ENCODE results near the gene IL11. TPM values are rescaled to one million over a fixed set of nuclear protein-coding genes. Genes with fewer than 3 reads are reported as not detected.

Gene IL11
- total and polyA plus RNA-seq, 2 of the 13 experiments (the other 11 are each of a cell fraction or from before 2014, with no cell fraction given), result 2.5 to 2.9 TPM

GRCh38 chr19:55384920-55385723 is 14.9 kb upstream of the IL11 start (continued):
- TF ChIP-seq AHR (CRISPR knock-in tag; IDR thresholded peaks at IDR 0.05) (no peak), ZNF280D (CRISPR knock-in tag; IDR thresholded peaks at IDR 0.05) (no peak), ZMAT3 (CRISPR knock-in tag; conservative IDR thresholded peaks at IDR 0.05) (no peak; the same call in 1 of the 2 replicates), YEATS2 (CRISPR knock-in tag; IDR thresholded peaks at IDR 0.05; ENCODE audit: borderline replicate concordance) (no peak), ZSCAN9 (CRISPR knock-in tag; IDR thresholded peaks at IDR 0.05; ENCODE audit: borderline replicate concordance) (0 out of 2 replicates have a peak, but pooled peaks have one; percentile 11), RAD51 (IDR thresholded peaks at IDR 0.05; ENCODE audit: borderline replicate concordance) (no peak), THAP8 (CRISPR knock-in tag; IDR thresholded peaks at IDR 0.05; ENCODE audit: borderline replicate concordance) (no peak), ZBTB38 (CRISPR knock-in tag; IDR thresholded peaks at IDR 0.05) (peak; percentile 51; the same call in 1 of the 2 replicates)
